NT2/D1 (cell line): ENCODE data around the gene TBCD.

Experiments
- SUZ12 ChIP-seq: IDR thresholded peaks from 2 replicates; pipeline ENCODE4 v1.6.1; 2011; ENCODE audit not compliant: insufficient read length, insufficient read depth; ENCODE audit errors: extremely low read depth
- YY1 ChIP-seq: IDR thresholded peaks from 2 replicates; pipeline ENCODE4 v1.6.1; 2011; ENCODE audit not compliant: insufficient read length, insufficient read depth
- ZNF274 ChIP-seq: IDR thresholded peaks from 2 replicates; pipeline ENCODE4 v1.6.1; 2011; ENCODE audit warnings: mild to moderate bottlenecking, low read depth, low read length

GRCh38 chr17:82993005-82993404 lies 241.1 kb downstream of the TBCD start:
- TF ChIP-seq ZNF274: no peak
- TF ChIP-seq SUZ12: no peak
- no peak for TF ChIP-seq YY1
